ENCODE measurements around the gene GALNT3.

The GALNT3 gene

DNA sequence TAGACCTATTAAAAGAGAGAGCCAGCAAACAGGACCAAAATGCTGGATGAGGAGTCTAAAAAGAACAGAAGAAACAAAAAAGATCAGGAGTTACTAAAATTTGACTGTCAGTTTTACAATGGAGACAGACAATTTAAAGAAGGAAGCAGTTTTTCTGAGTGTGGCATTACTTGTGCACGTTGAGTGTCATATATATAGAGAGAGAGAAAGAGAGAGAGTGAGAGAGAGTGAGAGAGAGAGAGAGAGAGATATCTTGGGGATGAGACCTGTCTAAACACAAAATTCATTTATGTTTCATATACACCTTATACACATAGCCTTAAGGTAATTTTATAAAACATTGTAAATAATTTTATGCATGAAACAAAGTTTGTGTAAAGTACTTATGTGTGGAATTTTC is 2.1 kb upstream of the GALNT3 start:
- DNase-seq (ENCODE audit: low read depth, low spot score), result no peak

GRCh38 chr2:165795011-165795410 is 964 bp upstream of the GALNT3 start:
- no peak for DNase-seq (ENCODE audit: low read depth, low spot score)

DNA sequence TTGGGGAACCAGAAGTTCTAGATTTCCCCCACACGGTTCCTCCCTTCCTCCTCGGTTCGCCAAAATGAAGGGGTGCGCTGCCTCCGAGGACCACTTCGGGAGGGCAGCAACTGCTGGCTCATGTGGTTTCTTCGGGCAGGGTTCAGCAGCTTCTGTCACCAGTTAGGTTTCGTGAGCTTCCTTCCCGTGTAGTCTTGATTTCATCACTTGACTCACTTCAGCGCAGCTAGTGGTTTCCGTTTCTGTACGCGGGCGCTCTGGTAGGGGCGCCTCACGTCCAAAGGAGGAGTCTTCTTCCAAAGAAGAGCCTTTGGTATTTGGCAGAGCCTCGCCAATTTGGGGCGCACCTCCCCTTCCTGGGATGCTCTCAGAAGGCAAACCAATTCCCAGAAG is 485 bp upstream of the GALNT3 start:
- DNase-seq (ENCODE audit: low read depth, low spot score), result peak; percentile 55

DNA sequence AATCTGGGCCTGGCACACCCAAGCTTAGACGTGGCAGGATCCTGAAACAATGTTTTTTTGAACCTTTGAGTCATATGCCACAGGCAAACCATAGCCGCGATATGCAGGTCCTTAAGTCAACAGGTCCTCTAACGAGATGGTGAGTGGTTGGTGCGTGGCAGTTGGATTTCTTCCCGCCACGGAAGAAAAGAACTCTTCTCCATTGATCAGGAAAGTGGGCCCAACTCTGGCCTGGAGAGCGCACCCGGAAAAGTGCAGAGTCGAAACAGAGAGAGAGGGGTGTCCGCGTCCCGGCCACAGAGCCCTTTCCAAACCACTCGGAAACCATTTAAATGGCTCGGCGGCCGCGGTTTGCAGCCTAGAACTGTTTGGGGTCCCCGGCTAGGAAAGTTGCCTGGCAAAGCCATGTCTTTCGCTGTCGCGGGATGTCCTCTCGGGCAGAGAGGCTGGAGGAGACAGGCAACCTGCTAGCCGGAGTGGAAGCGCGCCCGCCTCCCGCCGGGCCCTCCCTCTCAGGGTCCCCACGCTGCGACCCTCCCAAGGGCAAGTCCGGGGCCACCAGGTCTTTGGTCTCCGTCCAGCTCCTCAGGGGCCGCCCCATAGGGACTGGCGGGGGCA is 777 bp downstream of the GALNT3 start:
- DNase-seq (ENCODE audit: low read depth, low spot score), result peak; percentile 38

GRCh38 chr2:165792104-165792454 is 2.0 kb downstream of the GALNT3 start:
- no peak for DNase-seq (ENCODE audit: low read depth, low spot score)

GRCh38 chr2:165791421-165792103 is 2.5 kb downstream of the GALNT3 start:
- no peak for DNase-seq (ENCODE audit: low read depth, low spot score)

DNA sequence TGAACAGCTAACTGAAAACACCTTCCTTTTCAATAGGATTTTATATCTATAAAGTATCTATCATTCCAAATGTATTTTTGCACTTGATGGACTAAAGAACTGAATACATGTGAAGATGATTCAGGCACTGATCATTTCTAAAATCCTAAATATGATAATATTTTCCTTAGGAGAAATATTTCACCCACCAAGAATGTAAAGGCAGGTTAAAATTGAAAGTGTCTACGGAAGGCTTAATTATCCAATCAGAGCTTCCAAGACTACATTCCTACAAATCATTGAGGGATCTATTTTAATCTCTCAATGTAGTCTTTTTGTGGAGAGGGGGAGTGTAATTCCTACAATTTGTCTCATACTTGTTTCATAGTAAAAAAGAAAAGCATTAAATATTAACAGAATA is 3.6 kb downstream of the GALNT3 start:
- DNase-seq (ENCODE audit: low read depth, low spot score), result no peak

DNA sequence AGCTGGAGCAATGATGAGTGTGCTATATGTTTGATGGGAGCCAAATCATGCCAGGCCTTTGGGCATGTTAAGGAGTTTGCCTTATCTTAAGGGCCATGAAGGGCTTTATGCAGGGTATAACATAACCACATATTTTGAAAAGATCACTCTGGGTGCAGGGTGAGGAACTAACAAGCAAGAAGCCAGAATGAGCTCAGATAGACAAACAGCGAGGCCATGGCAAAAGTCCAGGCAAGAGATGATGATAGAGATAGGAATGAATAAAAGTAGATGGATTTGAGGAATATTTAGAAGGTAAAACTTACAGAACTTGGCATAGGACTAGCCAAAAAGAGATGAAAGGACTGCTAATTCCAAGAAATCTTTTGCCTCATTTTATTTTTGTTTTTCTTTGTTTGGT is 6.7 kb downstream of the GALNT3 start:
- DNase-seq (ENCODE audit: low read depth, low spot score), result no peak

DNA sequence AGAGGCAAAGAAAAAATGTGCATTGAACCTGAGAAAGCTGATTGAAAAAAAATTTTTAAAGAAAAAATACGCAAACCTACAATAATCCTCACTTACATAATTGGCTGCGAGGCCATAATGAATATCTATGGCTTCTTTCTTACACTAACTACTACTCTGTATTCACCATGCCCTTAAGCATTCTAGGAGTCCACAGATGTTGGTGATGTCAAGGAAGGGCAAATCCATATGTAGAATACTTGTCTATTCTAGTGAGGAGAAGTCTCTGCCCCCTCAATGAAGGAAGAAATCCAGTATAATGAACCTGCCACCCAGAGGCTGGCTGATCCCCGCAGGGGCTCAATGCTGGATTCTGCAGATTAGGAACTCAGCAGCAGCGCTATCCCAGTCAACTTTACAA is 14.3 kb downstream of the GALNT3 start:
- no peak for DNase-seq (ENCODE audit: low read depth, low spot score)

DNA sequence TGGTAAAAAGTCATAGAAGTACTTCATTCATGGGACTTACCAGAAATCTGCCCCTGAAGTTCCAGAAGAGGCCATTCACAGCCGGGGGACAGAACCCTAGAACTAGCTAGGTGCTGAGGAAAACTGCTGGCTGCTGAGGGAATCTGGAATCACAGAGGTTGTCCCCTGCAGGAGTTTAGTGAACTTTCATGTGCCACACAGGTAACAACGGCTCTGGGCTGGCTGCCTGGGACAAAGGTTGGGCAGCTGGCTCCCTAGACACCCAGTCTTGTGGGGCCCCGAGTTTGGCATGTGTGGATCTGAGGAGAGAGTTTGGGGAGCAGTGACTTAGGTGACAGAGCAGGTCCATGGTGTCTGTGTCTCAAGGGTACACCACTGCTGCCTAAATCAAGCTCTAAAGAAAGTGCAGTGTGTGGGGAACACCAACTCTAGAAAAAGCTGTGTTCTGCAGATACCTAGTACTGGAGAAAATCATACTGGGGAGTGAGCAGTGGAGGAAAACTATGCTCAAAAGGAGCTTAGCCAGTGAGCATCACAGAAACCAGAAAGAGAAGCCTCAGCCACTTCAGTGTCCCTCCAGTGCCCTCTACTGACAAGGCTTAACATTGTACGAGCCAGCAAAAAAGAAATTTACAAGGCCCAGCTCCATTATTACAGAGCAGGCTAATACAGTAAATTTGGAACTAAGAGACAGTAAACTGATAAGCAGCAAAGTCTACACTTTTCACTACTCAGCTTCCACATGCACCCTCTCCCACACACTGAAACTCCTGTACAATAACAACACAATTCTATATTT is 15.2 kb downstream of the GALNT3 start:
- peak; percentile 50 for DNase-seq (ENCODE audit: low read depth, low spot score)

DNA sequence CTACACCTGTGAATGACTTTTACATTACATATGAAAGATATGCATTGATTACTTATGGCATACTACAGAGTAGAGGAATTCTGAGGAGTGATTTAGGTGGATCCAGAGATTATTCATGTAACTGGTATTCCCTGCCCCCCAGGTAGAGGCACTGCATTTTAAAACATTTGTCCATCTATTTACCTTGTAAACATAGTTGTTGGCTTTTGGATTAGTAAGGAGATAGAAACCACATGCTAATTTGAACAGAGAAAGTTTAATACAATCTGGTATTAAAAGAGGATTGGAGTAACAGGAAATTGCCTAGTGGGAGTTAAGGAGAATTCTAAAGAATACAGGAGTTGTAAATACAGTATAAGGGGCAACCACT is 15.9 kb downstream of the GALNT3 start:
- DNase-seq (ENCODE audit: low read depth, low spot score), result no peak

DNA sequence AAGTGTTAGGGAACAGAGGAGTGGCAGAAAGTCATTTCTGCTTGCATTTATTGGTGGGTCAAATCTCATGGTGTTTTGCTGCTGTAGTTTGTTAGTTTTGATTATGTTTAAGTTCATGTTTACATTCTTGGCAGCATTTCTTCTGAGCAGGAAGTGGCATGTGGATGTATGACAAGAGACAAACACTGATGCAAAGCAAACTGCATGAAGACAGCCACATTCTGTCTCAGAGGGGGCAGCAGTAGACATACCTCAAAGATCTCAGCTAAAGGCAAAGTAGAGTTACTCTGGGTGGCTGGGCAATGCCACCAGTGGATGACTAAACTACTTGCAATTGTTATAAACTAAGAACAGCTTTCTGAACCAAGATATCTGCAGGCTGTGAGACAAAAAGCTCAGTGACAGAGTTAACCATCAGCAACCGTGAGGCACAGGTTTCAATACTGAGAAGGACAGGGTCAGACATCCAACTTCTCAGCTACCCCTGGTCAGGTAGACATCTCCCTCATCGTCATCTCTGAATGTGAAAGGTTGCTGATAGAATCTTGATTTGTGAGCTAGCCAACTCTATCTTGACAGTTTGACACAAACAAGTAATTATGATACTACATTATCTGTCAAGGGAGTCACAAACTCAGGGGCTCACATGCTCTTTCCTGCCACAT is 16.4 kb downstream of the GALNT3 start:
- no peak for DNase-seq (ENCODE audit: low read depth, low spot score)

GRCh38 chr2:165776796-165777195 is 17.3 kb downstream of the GALNT3 start:
- DNase-seq (ENCODE audit: low read depth, low spot score), result no peak

GRCh38 chr2:165776013-165776412 is 18.0 kb downstream of the GALNT3 start:
- DNase-seq (ENCODE audit: low read depth, low spot score), result no peak

DNA sequence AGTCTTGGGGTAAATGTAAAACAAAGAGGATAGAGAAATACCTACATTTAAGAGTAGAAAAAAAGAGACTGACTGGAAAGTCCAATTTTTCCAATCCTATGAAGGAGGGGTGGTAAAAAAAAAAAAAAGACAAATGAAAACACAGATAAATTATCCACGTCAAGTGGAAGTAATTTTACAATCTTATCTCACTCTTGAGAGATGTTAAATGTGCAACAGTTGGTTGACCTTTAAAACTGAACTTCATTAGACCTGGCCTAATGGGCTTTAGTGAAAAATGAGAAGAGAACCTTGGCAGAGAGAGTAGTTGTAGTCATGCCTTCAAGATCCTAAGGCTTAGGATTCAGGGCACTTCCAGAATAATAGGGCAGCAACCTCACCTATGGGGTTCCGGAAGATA is 20.4 kb downstream of the GALNT3 start:
- no peak for DNase-seq (ENCODE audit: low read depth, low spot score)

DNA sequence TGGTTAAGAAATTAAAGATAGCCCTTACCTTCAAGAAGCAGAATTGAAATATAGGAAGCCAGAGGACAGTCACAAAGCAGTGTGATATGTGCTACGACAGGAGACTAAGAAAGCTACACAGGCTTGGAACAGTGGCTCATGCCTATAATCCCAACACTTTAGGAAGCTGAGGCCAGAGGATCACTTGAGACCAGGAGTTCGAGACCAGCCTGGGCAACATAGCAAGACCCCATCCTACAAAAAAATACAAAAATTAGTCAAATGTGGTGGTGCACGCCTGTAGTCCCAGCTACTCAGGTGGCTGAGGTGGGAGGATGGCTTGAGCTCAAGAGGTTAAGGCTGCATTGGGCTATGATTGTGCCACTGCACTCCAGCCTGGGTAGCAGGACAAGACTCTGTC is 21.9 kb downstream of the GALNT3 start:
- DNase-seq (ENCODE audit: low read depth, low spot score), result no peak

GRCh38 chr2:165766326-165766927 is 27.6 kb downstream of the GALNT3 start:
- no peak for DNase-seq (ENCODE audit: low read depth, low spot score)

- peak; percentile 15 for DNase-seq (ENCODE audit: low read depth, low spot score)
Observed at GRCh38 chr2:165762723-165763122, 31.3 kb downstream of the GALNT3 start.

GRCh38 chr2:165757906-165758675 is 36.0 kb downstream of the GALNT3 start:
- no peak for DNase-seq (ENCODE audit: low read depth, low spot score)

DNA sequence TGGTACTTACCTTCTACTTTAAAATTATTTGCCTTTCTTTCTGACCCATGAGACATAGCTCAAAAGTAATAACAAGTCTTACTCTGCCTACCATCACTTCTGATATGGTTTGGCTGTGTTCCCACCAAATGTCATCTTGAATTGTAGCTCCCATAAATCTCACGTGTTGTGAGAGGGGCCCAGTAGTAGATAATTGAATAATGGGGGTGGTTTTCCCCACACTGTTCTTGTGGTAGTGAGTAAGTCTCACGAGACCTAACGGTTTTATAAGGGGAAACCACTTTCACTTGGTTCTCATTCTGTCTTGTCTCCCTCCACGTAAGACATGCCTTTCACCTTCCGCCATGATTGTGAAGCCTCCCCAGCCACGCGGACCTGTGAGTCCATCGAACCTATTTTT is 47.5 kb downstream of the GALNT3 start:
- no peak for DNase-seq (ENCODE audit: low read depth, low spot score)

DNA sequence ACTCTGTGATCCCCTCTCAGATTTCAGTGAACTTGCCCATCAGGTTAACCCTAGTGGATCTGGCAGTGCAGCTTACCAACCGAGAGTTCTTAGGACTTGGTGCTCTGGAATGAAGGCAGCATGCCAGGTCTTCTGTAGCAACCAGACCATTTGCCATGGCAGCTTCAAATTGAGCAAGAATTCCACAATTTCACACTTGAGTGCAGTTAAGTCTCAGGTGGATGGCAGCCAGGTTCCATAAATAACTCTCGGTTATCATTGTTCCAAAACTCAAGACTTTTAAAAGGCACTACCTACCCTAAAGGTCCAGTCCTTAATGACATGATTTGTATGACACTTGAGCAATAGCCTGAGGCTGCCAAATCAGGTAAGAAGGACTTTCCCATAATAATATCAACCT is 48.1 kb downstream of the GALNT3 start:
- no peak for DNase-seq (ENCODE audit: low read depth, low spot score)
